HG03565 (cell line): Measurements from ENCODE around the gene SLC24A5.

ENCODE experiments used
- ATAC-seq: cut with Tn5 transposase; IDR thresholded peaks from one replicate; pipeline ENCODE4 v1.9.1; 2021; ENCODE audit warnings: mild to moderate bottlenecking, moderate library complexity; ENCODE audit not compliant: unreplicated experiment

The SLC24A5 gene

GRCh38 chr15:48109856-48110531 is 10.8 kb upstream of the SLC24A5 start:
- no peak for ATAC-seq

- no peak for ATAC-seq
These were observed 8.5 kb upstream of the SLC24A5 start for GRCh38 chr15:48112242-48112641.

GRCh38 chr15:48119277-48119676 is 1.5 kb upstream of the SLC24A5 start:
- no peak for ATAC-seq

- ATAC-seq: no peak
These were observed 1.1 kb downstream of the SLC24A5 start for GRCh38 chr15:48121849-48122248.

GRCh38 chr15:48126667-48127355 is 6.0 kb downstream of the SLC24A5 start:
- ATAC-seq: no peak

GRCh38 chr15:48131324-48131723 is 10.5 kb downstream of the SLC24A5 start:
- no peak for ATAC-seq

- ATAC-seq: no peak
These were observed 12.1 kb downstream of the SLC24A5 start for GRCh38 chr15:48132874-48133273.

- ATAC-seq: no peak
These were observed 23.1 kb downstream of the SLC24A5 start for GRCh38 chr15:48143856-48144255.

GRCh38 chr15:48144889-48145288 is 24.1 kb downstream of the SLC24A5 start:
- ATAC-seq: peak; percentile 47

- no peak for ATAC-seq
These were observed 25.1 kb downstream of the SLC24A5 start for GRCh38 chr15:48145923-48146322.

- peak; percentile 43 for ATAC-seq
These were observed 26.6 kb downstream of the SLC24A5 start for GRCh38 chr15:48147358-48147757.

GRCh38 chr15:48149858-48150257 is 29.1 kb downstream of the SLC24A5 start:
- no peak for ATAC-seq

- ATAC-seq: no peak
These were observed 32.7 kb downstream of the SLC24A5 start for GRCh38 chr15:48153526-48153925.

GRCh38 chr15:48168616-48169015 is 47.8 kb downstream of the SLC24A5 start:
- no peak for ATAC-seq

- ATAC-seq: no peak
These were observed 50.2 kb downstream of the SLC24A5 start for GRCh38 chr15:48170981-48171380.

- peak; percentile 24 for ATAC-seq
These were observed 54.3 kb downstream of the SLC24A5 start for GRCh38 chr15:48175126-48175525.

- no peak for ATAC-seq
These were observed 55.3 kb downstream of the SLC24A5 start for GRCh38 chr15:48176112-48176511.

- no peak for ATAC-seq
These were observed 56.2 kb downstream of the SLC24A5 start for GRCh38 chr15:48176957-48177356.

- ATAC-seq: peak; percentile 52
These were observed 56.6 kb downstream of the SLC24A5 start for GRCh38 chr15:48177383-48177765.

GRCh38 chr15:48177766-48178647 is 57.2 kb downstream of the SLC24A5 start, which contains the start of gene MYEF2:
TSS of gene MYEF2 (minus strand) at chr15:48178295. CDS start at chr15:48178237, 58 bp downstream.
- ATAC-seq: peak; percentile 55

GRCh38 chr15:48178648-48178931 is 57.8 kb downstream of the SLC24A5 start:
- ATAC-seq: no peak

GRCh38 chr15:48182749-48183148 is 62.0 kb downstream of the SLC24A5 start:
- ATAC-seq: no peak
